Gastrocnemius medialis (tissue), 4 donors: ENCODE measurements around the gene PIP4K2A. TPM values are rescaled to one million over a fixed set of nuclear protein-coding genes. Genes with fewer than 3 reads are reported as not detected.

ENCODE experiments used
- ATAC-seq, 2 donors: fragments of 150-250 bp; one replicate each; pipeline ENCODE4 v1.9.1; 2016
- DNase-seq, 2 donors: peaks; one replicate each; pipeline ENCODE4 v3.0.0-alpha.2; 2019
- H3K27ac ChIP-seq, 4 donors: fragments of 200-600 bp; sonication (generic); 1 replicate in 1 of 4; 2 replicates in 3 of 4; pipeline ENCODE4 v1.5.1; 2016 to 2018; ENCODE audit warnings: mild to moderate bottlenecking in 2 of 4, moderate library complexity in 1 of 4
- H3K27me3 ChIP-seq, 3 donors: fragments of 200-600 bp; sonication (generic) in 2 of 3; 1 replicate in 1 of 3; 2 replicates in 2 of 3; pipeline versions ENCODE4 v1.5.1 to v1.6.0; 2016 to 2019; ENCODE audit warnings: mild to moderate bottlenecking in 1 of 3, moderate library complexity in 1 of 3
- H3K36me3 ChIP-seq, 2 donors: fragments of 200-600 bp; sonication (generic) in 1 of 2; one replicate each; pipeline ENCODE4 v1.5.1; 2017 to 2018
- H3K4me1 ChIP-seq, 2 donors: fragments of 200-600 bp; sonication (generic) in 1 of 2; one replicate each; pipeline ENCODE4 v1.5.1; 2016 to 2017; ENCODE audit warnings: mild to moderate bottlenecking in 2 of 2
- H3K4me3 ChIP-seq, 4 donors: fragments of 200-600 bp; sonication (generic) in 3 of 4; 1 replicate in 1 of 4; 2 replicates in 3 of 4; pipeline ENCODE4 v1.5.1; 2016 to 2019; ENCODE audit warnings: mild to moderate bottlenecking in 2 of 4
- H3K9me3 ChIP-seq, 3 donors: fragments of 200-600 bp; sonication (generic) in 2 of 3; 1 replicate in 1 of 3; 2 replicates in 2 of 3; pipeline ENCODE4 v1.5.1; 2016 to 2019
- CTCF ChIP-seq, 5 experiments: fragments of 450-650 bp in 3 of 5; fragments of 200-600 bp in 2 of 5; sonication (generic) in 2 of 5; IDR thresholded peaks in 4 of 5; conservative IDR thresholded peaks in 1 of 5; 1 replicate in 4 of 5; 2 replicates in 1 of 5; pipeline ENCODE4 v1.5.1; 2016 to 2019; ENCODE audit warnings: antibody characterized with exemption in 5 of 5, mild to moderate bottlenecking in 3 of 5, moderate library complexity in 3 of 5
- POLR2A ChIP-seq, 2 donors: fragments of 450-650 bp; IDR thresholded peaks; one replicate each; pipeline ENCODE4 v1.6.1; 2017; ENCODE audit warnings: antibody characterized with exemption in 2 of 2, mild to moderate bottlenecking in 2 of 2, moderate library complexity in 2 of 2
- in situ Hi-C, 4 donors: fragments of 200-750 bp; cut with MboI; loops; one replicate each; pipeline versions ENCODE4 v1.15.0 to v1.8.0; 2017; ENCODE audit warnings: low sequenced_read_pairs in 4 of 4
- intact Hi-C: fragments of 100-400 bp; cut with DNase I; formaldehyde crosslinking; loops from one replicate; pipeline ENCODE4 v1.15.1; 2023; ENCODE audit warnings: low total_unique reads
- total RNA-seq, 4 donors: library from RNA; depleted of rRNA; stranded (reverse); fragments of >200 nt; gene quantifications; one replicate each; pipeline versions ENCODE4 v1.1.0 to v1.2.3, GENCODE V29; 2016

PIP4K2A gene
- total RNA-seq, 4 donors from 2014 or later, result 3.9 to 7.5 (median 4.7) TPM

GRCh38 chr10:22573820-22574569 lies 140.4 kb downstream of the PIP4K2A start:
- DNase-seq, result no peak
- H3K4me1 ChIP-seq, result no peaks in the 10 kb centered on the region
- no peak overlapping the region for H3K4me3 ChIP-seq
- no peaks in the 10 kb centered on the region for H3K9me3 ChIP-seq
- no peaks in the 10 kb centered on the region for H3K27me3 ChIP-seq
- TF ChIP-seq POLR2A (IDR thresholded peaks at IDR 0.05) (no peak), CTCF (IDR thresholded peaks at IDR 0.05 in 4 of 5, conservative IDR thresholded peaks at IDR 0.05 in 1 of 5) (peak in 4 of 5 experiments; percentile 9 to 29 (median 22))
- ATAC-seq, result no peak
- in situ Hi-C loops, result loop anchor here in 2 of 4 donors (25.0 kb wide), 2 partner anchors 413 to 587 kb away; no protein-coding TSS in a partner anchor
- H3K36me3 ChIP-seq, result peaks cover 0 to 6% of the 10 kb centered on the region in 2 donors
- H3K27ac ChIP-seq, result no peak overlapping the region
- intact Hi-C loops, result no loop called here

GRCh38 chr10:22570733-22571430 lies 143.5 kb downstream of the PIP4K2A start:
- ATAC-seq (no peak), DNase-seq (no peak)
- Histone ChIP-seq H3K27me3 (no peaks in the 10 kb centered on the region), H3K36me3 (peaks cover 0 to 6% of the 10 kb centered on the region in 2 donors), H3K4me3 (no peak overlapping the region), H3K27ac (no peak overlapping the region), H3K4me1 (no peaks in the 10 kb centered on the region), H3K9me3 (no peaks in the 10 kb centered on the region)
- intact Hi-C loops, result no loop called here
- in situ Hi-C loops, result loop anchor here in 2 of 4 donors (25.0 kb wide), 2 partner anchors 416 to 584 kb away; no protein-coding TSS in a partner anchor
- TF ChIP-seq CTCF (IDR thresholded peaks at IDR 0.05 in 4 of 5, conservative IDR thresholded peaks at IDR 0.05 in 1 of 5) (no peak), POLR2A (IDR thresholded peaks at IDR 0.05) (no peak)

GRCh38 chr10:22570234-22570633 lies 144.1 kb downstream of the PIP4K2A start:
- TF ChIP-seq CTCF (IDR thresholded peaks at IDR 0.05 in 4 of 5, conservative IDR thresholded peaks at IDR 0.05 in 1 of 5) (no peak), POLR2A (IDR thresholded peaks at IDR 0.05) (no peak)
- Histone ChIP-seq H3K4me1 (no peaks in the 10 kb centered on the region), H3K27ac (peak overlapping the region in 1 of 4 donors; percentile 22), H3K27me3 (no peaks in the 10 kb centered on the region), H3K9me3 (no peaks in the 10 kb centered on the region), H3K4me3 (no peak overlapping the region), H3K36me3 (peaks cover 0 to 6% of the 10 kb centered on the region in 2 donors)
- in situ Hi-C loops (loop anchor here in 2 of 4 donors (25.0 kb wide), 2 partner anchors 417 to 583 kb away; no protein-coding TSS in a partner anchor), intact Hi-C loops (no loop called here)
- DNase-seq, result no peak
- no peak for ATAC-seq

DNA sequence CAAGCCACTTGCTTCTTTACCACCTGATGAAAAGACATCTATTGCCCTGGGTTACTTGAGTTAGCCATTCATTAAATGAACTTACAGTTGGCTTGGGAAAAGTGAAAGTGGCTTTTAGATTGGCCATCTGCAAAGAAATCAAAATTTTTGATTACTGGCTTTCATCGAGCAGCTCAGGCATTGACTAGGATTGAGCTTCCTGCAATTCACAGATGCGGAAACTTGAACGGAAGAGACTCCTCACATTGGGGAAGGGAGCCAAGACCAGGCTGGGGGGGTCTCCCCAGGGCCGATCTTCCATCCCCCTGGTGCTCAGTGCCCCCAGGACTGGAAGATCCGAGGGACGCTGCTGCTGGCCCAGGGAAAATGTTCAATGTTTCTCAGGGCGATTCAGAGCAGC lies 145.4 kb downstream of the PIP4K2A start:
- Histone ChIP-seq H3K9me3 (no peaks in the 10 kb centered on the region), H3K4me1 (no peaks in the 10 kb centered on the region), H3K27me3 (no peaks in the 10 kb centered on the region), H3K27ac (peak overlapping the region in 1 of 4 donors; percentile 34), H3K4me3 (peak overlapping the region in 1 of 4 donors; percentile 6), H3K36me3 (peaks cover 0 to 6% of the 10 kb centered on the region in 2 donors)
- no peak for DNase-seq
- no peak for ATAC-seq
- TF ChIP-seq CTCF (IDR thresholded peaks at IDR 0.05 in 4 of 5, conservative IDR thresholded peaks at IDR 0.05 in 1 of 5) (no peak), POLR2A (IDR thresholded peaks at IDR 0.05) (no peak)
- in situ Hi-C loops, result loop anchor here in 2 of 4 donors (25.0 kb wide), 2 partner anchors 418 to 582 kb away; no protein-coding TSS in a partner anchor
- intact Hi-C loops, result no loop called here
